Liver (tissue), 9 donors: ENCODE measurements around the gene NEK7. TPM values are rescaled to one million over a fixed set of nuclear protein-coding genes. Genes with fewer than 3 reads are reported as not detected.

ENCODE experiments used
- DNase-seq: peaks from one replicate; pipeline ENCODE4 v3.0.0-alpha.2; 2017; ENCODE audit warnings: low spot score
- H3K27ac ChIP-seq, 2 donors: one replicate each; pipeline ENCODE4 v1.7.0; 2013; ENCODE audit warnings: inconsistent platforms in 2 of 2, low read length in 2 of 2, control low read depth in 1 of 2, low read depth in 1 of 2, mild to moderate bottlenecking in 1 of 2
- H3K27me3 ChIP-seq, 4 donors: one replicate each; pipeline versions ENCODE4 v1.6.1 to v1.7.0; 2013; ENCODE audit warnings: low read length in 3 of 4, inconsistent platforms in 1 of 4, mild to moderate bottlenecking in 1 of 4, moderate library complexity in 1 of 4; ENCODE audit not compliant: control insufficient read depth in 4 of 4, insufficient read depth in 4 of 4
- H3K36me3 ChIP-seq, 4 donors: one replicate each; pipeline versions ENCODE4 v1.6.1 to v1.7.0; 2013; ENCODE audit warnings: low read length in 3 of 4, mild to moderate bottlenecking in 3 of 4, low read depth in 1 of 4, moderate library complexity in 1 of 4; ENCODE audit not compliant: control insufficient read depth in 4 of 4, insufficient read depth in 3 of 4
- H3K4me1 ChIP-seq, 4 donors: one replicate each; pipeline versions ENCODE4 v1.6.1 to v1.7.0; 2013; ENCODE audit warnings: low read length in 3 of 4, mild to moderate bottlenecking in 3 of 4, moderate library complexity in 1 of 4; ENCODE audit not compliant: control insufficient read depth in 4 of 4, insufficient read depth in 4 of 4
- H3K4me3 ChIP-seq, 3 donors: one replicate each; pipeline versions ENCODE4 v1.6.1 to v1.7.0; 2013; ENCODE audit warnings: low read length in 3 of 3, control low read depth in 1 of 3, low read depth in 1 of 3, mild to moderate bottlenecking in 1 of 3
- H3K9ac ChIP-seq, 2 donors: one replicate each; pipeline ENCODE4 v1.7.0; 2013; ENCODE audit warnings: low read length in 2 of 2, mild to moderate bottlenecking in 2 of 2, moderate library complexity in 2 of 2, control low read depth in 1 of 2, low read depth in 1 of 2
- H3K9me3 ChIP-seq, 4 donors: one replicate each; pipeline versions ENCODE4 v1.6.1 to v1.7.0; 2013; ENCODE audit warnings: low read length in 3 of 4; ENCODE audit not compliant: control insufficient read depth in 4 of 4
- CTCF ChIP-seq: fragments of 150-350 bp; IDR thresholded peaks from 2 replicates; pipeline ENCODE4 v1.5.1; 2017; ENCODE audit warnings: improper control_type of control experiment, low read depth, low read length; ENCODE audit not compliant: missing input control
- EGR1 ChIP-seq, 2 donors: IDR thresholded peaks; 2 replicates each; pipeline ENCODE4 v1.6.1; 2016 to 2018; ENCODE audit warnings: antibody characterized with exemption in 2 of 2, low read depth in 2 of 2
- FOXA1 ChIP-seq: IDR thresholded peaks from 2 replicates; pipeline ENCODE4 v1.6.1; 2016; ENCODE audit warnings: antibody characterized with exemption
- FOXA2 ChIP-seq: IDR thresholded peaks from 2 replicates; pipeline ENCODE4 v1.6.1; 2016; ENCODE audit warnings: antibody characterized with exemption
- GABPA ChIP-seq, 2 donors: IDR thresholded peaks in 1 of 2; conservative IDR thresholded peaks in 1 of 2; 2 replicates each; pipeline ENCODE4 v1.6.1; 2016; ENCODE audit warnings: antibody characterized with exemption in 2 of 2, mild to moderate bottlenecking in 1 of 2, moderate library complexity in 1 of 2
- HNF4A ChIP-seq, 2 donors: conservative IDR thresholded peaks; 2 replicates each; pipeline ENCODE4 v1.6.1; 2016; ENCODE audit warnings: antibody characterized with exemption in 2 of 2, mild to moderate bottlenecking in 2 of 2
- HNF4G ChIP-seq: IDR thresholded peaks from 2 replicates; pipeline ENCODE4 v1.6.1; 2016; ENCODE audit warnings: antibody characterized with exemption
- JUND ChIP-seq, 2 donors: IDR thresholded peaks; 2 replicates each; pipeline ENCODE4 v1.6.1; 2016; ENCODE audit warnings: antibody characterized with exemption in 2 of 2
- MAX ChIP-seq: IDR thresholded peaks from 2 replicates; pipeline ENCODE4 v1.6.1; 2016; ENCODE audit warnings: antibody characterized with exemption
- NR2F2 ChIP-seq: IDR thresholded peaks from 2 replicates; pipeline ENCODE4 v1.6.1; 2016; ENCODE audit warnings: antibody characterized with exemption
- REST ChIP-seq: IDR thresholded peaks from 2 replicates; pipeline ENCODE4 v1.6.1; 2016; ENCODE audit warnings: antibody characterized with exemption, mild to moderate bottlenecking
- RXRA ChIP-seq, 2 donors: IDR thresholded peaks; 2 replicates each; pipeline ENCODE4 v1.6.1; 2017 to 2018; ENCODE audit warnings: antibody characterized with exemption in 2 of 2, mild to moderate bottlenecking in 1 of 2
- SP1 ChIP-seq: IDR thresholded peaks from 2 replicates; pipeline ENCODE4 v1.6.1; 2018; ENCODE audit warnings: antibody characterized with exemption, mild to moderate bottlenecking
- TAF1 ChIP-seq: conservative IDR thresholded peaks from 2 replicates; pipeline ENCODE4 v1.6.1; 2016; ENCODE audit warnings: antibody characterized with exemption, mild to moderate bottlenecking
- YY1 ChIP-seq: IDR thresholded peaks from 2 replicates; pipeline ENCODE4 v1.6.1; 2016; ENCODE audit warnings: antibody characterized with exemption, mild to moderate bottlenecking
- ZBTB33 ChIP-seq: IDR thresholded peaks from 2 replicates; pipeline ENCODE4 v1.6.1; 2016; ENCODE audit warnings: antibody characterized with exemption
- whole genome bisulfite sequencing: extraction: QIAGEN DNeasy Blood & Tissue Kit; methylation state at CpG from one replicate; pipeline ENCODE4 v1.1.7; 2013; 5-methylcytosine and 5-hydroxymethylcytosine counted together
- polyA plus RNA-seq, 2 donors: library from polyadenylated mRNA; stranded (reverse) in 1 of 2; unstranded in 1 of 2; fragments of 200-250 nt in 1 of 2; fragments of >200 nt in 1 of 2; fragmentation: Nextera tagmentation in 1 of 2; extraction: Ambion mirVana in 1 of 2; gene quantifications; one replicate each; pipeline versions ENCODE4 v1.2.1 to v1.2.3, GENCODE V29; 2013 to 2015
- total RNA-seq, 2 donors: library from RNA; depleted of rRNA; stranded (reverse); fragments of >200 nt; gene quantifications; one replicate each; pipeline ENCODE4 v1.2.3, GENCODE V29; 2014
- donor health status: healthy.
- donor health status: healthy.
- donor health status: healthy.
- donor health status: healthy.
- donor health status: healthy.

NEK7 gene
- total and polyA plus RNA-seq, 4 donors: 9.2 to 34.4 (median 20.2) TPM

GRCh38 chr1:198269646-198269940 lies 112.8 kb downstream of the NEK7 start (continued):
- TF ChIP-seq RXRA (IDR thresholded peaks at IDR 0.05): no peak
- TF ChIP-seq NR2F2: no peak
- TF ChIP-seq FOXA2: no peak

GRCh38 chr1:198270273-198270828 lies 113.6 kb downstream of the NEK7 start:
- Histone ChIP-seq H3K27ac (no peak overlapping the region), H3K4me1 (no peaks in the 10 kb centered on the region)
- WGBS: 81% methylated on average over 1 of the region's 1 CpG

GRCh38 chr1:198271467-198271866 lies 114.7 kb downstream of the NEK7 start:
- no peak overlapping the region for H3K27ac ChIP-seq
- H3K4me3 ChIP-seq: no peak overlapping the region
- H3K9me3 ChIP-seq: no peaks in the 10 kb centered on the region
- no peaks in the 10 kb centered on the region for H3K36me3 ChIP-seq
- H3K27me3 ChIP-seq: no peaks in the 10 kb centered on the region
- no peak overlapping the region for H3K9ac ChIP-seq
- no peaks in the 10 kb centered on the region for H3K4me1 ChIP-seq
- TF ChIP-seq MAX: no peak
- TF ChIP-seq FOXA2: no peak
- TF ChIP-seq HNF4A (conservative IDR thresholded peaks at IDR 0.05): no peak
- no peak for DNase-seq

More at GRCh38 chr1:198270273-198270828, 113.6 kb downstream of the NEK7 start:
- H3K9me3 ChIP-seq: no peaks in the 10 kb centered on the region
- no peak overlapping the region for H3K4me3 ChIP-seq
- H3K9ac ChIP-seq: no peak overlapping the region
- DNase-seq: no peak
- TF ChIP-seq MAX (no peak), YY1 (no peak), EGR1 (IDR thresholded peaks at IDR 0.05; ENCODE audit: low read depth in 2 of 2) (no peak), NR2F2 (no peak), JUND (IDR thresholded peaks at IDR 0.05) (no peak), TAF1 (no peak), ZBTB33 (no peak)
- H3K27me3 ChIP-seq: no peaks in the 10 kb centered on the region
- no peaks in the 10 kb centered on the region for H3K36me3 ChIP-seq

GRCh38 chr1:198272492-198272891 lies 115.7 kb downstream of the NEK7 start:
- Histone ChIP-seq H3K27me3 (no peaks in the 10 kb centered on the region), H3K27ac (no peak overlapping the region), H3K9ac (no peak overlapping the region), H3K36me3 (no peaks in the 10 kb centered on the region), H3K9me3 (no peaks in the 10 kb centered on the region), H3K4me1 (no peaks in the 10 kb centered on the region), H3K4me3 (no peak overlapping the region)
- no peak for DNase-seq
- 48% methylated on average over 1 of the region's 1 CpG for WGBS
- TF ChIP-seq RXRA (IDR thresholded peaks at IDR 0.05): no peak
- TF ChIP-seq ZBTB33: no peak
- TF ChIP-seq JUND (IDR thresholded peaks at IDR 0.05): no peak
- no peak for TF ChIP-seq FOXA2
- TF ChIP-seq FOXA1: no peak
- no peak for TF ChIP-seq SP1
- no peak for TF ChIP-seq GABPA (IDR thresholded peaks at IDR 0.05 in 1 of 2, conservative IDR thresholded peaks at IDR 0.05 in 1 of 2)
- no peak for TF ChIP-seq NR2F2
- no peak for TF ChIP-seq YY1
- no peak for TF ChIP-seq HNF4G
- TF ChIP-seq TAF1: no peak
- no peak for TF ChIP-seq HNF4A (conservative IDR thresholded peaks at IDR 0.05)
- TF ChIP-seq REST: no peak
- no peak for TF ChIP-seq CTCF
